ENCODE data around the gene HIBCH.
"Not testable (repeated sequence)": the region's sequence is repeated elsewhere in the genome, so short reads cannot be mapped to it uniquely, and the experiment has no call there.

The HIBCH gene

GRCh38 chr2:190185380-190185779, 134.2 kb downstream of the HIBCH start:
- no peak for DNase-seq (ENCODE audit: low read depth)

- no peak for DNase-seq (ENCODE audit: low read depth)
Observed at GRCh38 chr2:190184460-190184859, 135.2 kb downstream of the HIBCH start.

- DNase-seq (ENCODE audit: low read depth) = no peak
Observed at GRCh38 chr2:190183539-190183938, 136.1 kb downstream of the HIBCH start.

- DNase-seq (ENCODE audit: low read depth) = no peak
Observed at GRCh38 chr2:190182071-190182524, 137.5 kb downstream of the HIBCH start.

- no peak for DNase-seq (ENCODE audit: low read depth)
Observed at GRCh38 chr2:190181123-190181669, 138.4 kb downstream of the HIBCH start.

GRCh38 chr2:190180313-190181122, 139.1 kb downstream of the HIBCH start:
- DNase-seq (ENCODE audit: low read depth) = peak; percentile 14

GRCh38 chr2:190179754-190180312, 139.8 kb downstream of the HIBCH start:
- no peak for DNase-seq (ENCODE audit: low read depth)

- no peak for DNase-seq (ENCODE audit: low read depth)
Observed at GRCh38 chr2:190178066-190178722, 141.4 kb downstream of the HIBCH start.

- DNase-seq (ENCODE audit: low read depth) = no peak
Observed at GRCh38 chr2:190177249-190178040, 142.2 kb downstream of the HIBCH start.

GRCh38 chr2:190173392-190173791, 146.2 kb downstream of the HIBCH start:
- peak; percentile 77 for DNase-seq (ENCODE audit: low read depth)

GRCh38 chr2:190170673-190171072, 149.0 kb downstream of the HIBCH start:
- DNase-seq (ENCODE audit: low read depth) = no peak

- no peak for DNase-seq (ENCODE audit: low read depth)
Observed at GRCh38 chr2:190169221-190170072, 150.2 kb downstream of the HIBCH start.

GRCh38 chr2:190167702-190168101, 151.9 kb downstream of the HIBCH start:
- DNase-seq (ENCODE audit: low read depth) = no peak

- no peak for DNase-seq (ENCODE audit: low read depth)
Observed at GRCh38 chr2:190165491-190165890, 154.1 kb downstream of the HIBCH start.

GRCh38 chr2:190162851-190163250, 156.8 kb downstream of the HIBCH start:
- DNase-seq (ENCODE audit: low read depth) = no peak

- DNase-seq (ENCODE audit: low read depth) = peak; percentile 91
Observed at GRCh38 chr2:190159453-190159852, 160.2 kb downstream of the HIBCH start.

- DNase-seq (ENCODE audit: low read depth) = no peak
Observed at GRCh38 chr2:190158798-190159434, 160.7 kb downstream of the HIBCH start.

- DNase-seq (ENCODE audit: low read depth) = not testable (repeated sequence)
Observed at GRCh38 chr2:190157613-190158528, 161.8 kb downstream of the HIBCH start.

- no peak for DNase-seq (ENCODE audit: low read depth)
Observed at GRCh38 chr2:190156530-190157212, 163.0 kb downstream of the HIBCH start.

Measured in fibroblast of gingiva (primary cell).